HFFc6 (cell line): Measurements from ENCODE around the gene RPP25L. TPM values are rescaled to one million over a fixed set of nuclear protein-coding genes. Genes with fewer than 3 reads are reported as not detected.

ENCODE experiments used
- DNase-seq: peaks from one replicate; pipeline ENCODE4 v3.0.0-alpha.2; 2018
- H3K27ac Mint-ChIP-seq: 2 replicates; pipeline ENCODE4 v1.8.0; 2020; ENCODE audit warnings: mild to moderate bottlenecking, mixed read lengths
- H3K27me3 Mint-ChIP-seq: 2 replicates; pipeline ENCODE4 v1.8.0; 2021; ENCODE audit warnings: mild to moderate bottlenecking, moderate library complexity, mixed read lengths; ENCODE audit not compliant: insufficient read depth
- H3K36me3 Mint-ChIP-seq: 2 replicates; pipeline ENCODE4 v1.8.0; 2021; ENCODE audit warnings: low read depth, mixed read lengths
- H3K4me1 Mint-ChIP-seq: 2 replicates; pipeline ENCODE4 v1.8.0; 2020; ENCODE audit warnings: low read depth, mixed read lengths
- H3K4me3 Mint-ChIP-seq: 2 replicates; pipeline ENCODE4 v1.8.0; 2020; ENCODE audit warnings: mild to moderate bottlenecking, moderate library complexity, mixed read lengths
- H3K9me3 Mint-ChIP-seq: 2 replicates; pipeline ENCODE4 v1.8.0; 2020; ENCODE audit warnings: mild to moderate bottlenecking, mixed read lengths
- CTCF ChIP-seq: fragments of 200-600 bp; sonication (generic); IDR thresholded peaks from 2 replicates; pipeline ENCODE4 v1.5.0; 2021; ENCODE audit warnings: antibody characterized with exemption, mild to moderate bottlenecking
- total RNA-seq, 6 experiments: library from RNA; stranded (reverse); fragmentation: NEBNext Ultra II Directional; extraction: Animal tissue kit (Norgen Biotek cat#: 25700); gene quantifications; 2 replicates in 1 of 6; 3 replicates in 5 of 6; pipeline ENCODE4 v1.2.3, GENCODE V29; 2021

RPP25L gene
- total RNA-seq, 6 experiments from 2014 or later = 16.1 to 22.0 (median 19.6) TPM

GRCh38 chr9:34654323-34655051 lies 42.6 kb upstream of the RPP25L start:
- Mint-ChIP-seq H3K27ac (peak overlapping the region; percentile 76), H3K9me3 (no peaks in the 10 kb centered on the region), H3K27me3 (no peaks in the 10 kb centered on the region), H3K36me3 (peaks cover 6% of the 10 kb centered on the region; the same call in 1 of the 2 replicates), H3K4me3 (peak overlapping the region; percentile 11), H3K4me1 (peaks cover 41% of the 10 kb centered on the region)
- peak; percentile 31 for DNase-seq
- no peak for TF ChIP-seq CTCF

- Mint-ChIP-seq H3K4me3 (peak overlapping the region; percentile 92), H3K36me3 (peaks cover 14% of the 10 kb centered on the region; the same call in 1 of the 2 replicates), H3K4me1 (peaks cover 44% of the 10 kb centered on the region), H3K27ac (peak overlapping the region; percentile 76), H3K9me3 (no peaks in the 10 kb centered on the region), H3K27me3 (no peaks in the 10 kb centered on the region; the same call in 1 of the 2 replicates)
- TF ChIP-seq CTCF = no peak
- peak; percentile 43 for DNase-seq
Observed at GRCh38 chr9:34653151-34654072, 41.5 kb upstream of the RPP25L start.

- no peaks in the 10 kb centered on the region for H3K9me3 Mint-ChIP-seq
- H3K36me3 Mint-ChIP-seq = peaks cover 18% of the 10 kb centered on the region; the same call in 1 of the 2 replicates
- H3K4me1 Mint-ChIP-seq = peaks cover 52% of the 10 kb centered on the region
- no peaks in the 10 kb centered on the region; the same call in 1 of the 2 replicates for H3K27me3 Mint-ChIP-seq
- H3K4me3 Mint-ChIP-seq = peak overlapping the region; percentile 92
- H3K27ac Mint-ChIP-seq = peak overlapping the region; percentile 76
- DNase-seq = no peak
- TF ChIP-seq CTCF = no peak
Observed at GRCh38 chr9:34652602-34653000, 40.7 kb upstream of the RPP25L start.

GRCh38 chr9:34651876-34652601 lies 40.1 kb upstream of the RPP25L start, which contains the start of gene IL11RA:
IL11RA (plus strand) TSS chr9:34652185; CDS start chr9:34655218, 3,033 bp downstream.
- Mint-ChIP-seq H3K9me3 (no peaks in the 10 kb centered on the region), H3K27me3 (no peaks in the 10 kb centered on the region; the same call in 1 of the 2 replicates), H3K36me3 (peaks cover 18% of the 10 kb centered on the region; the same call in 1 of the 2 replicates), H3K27ac (peak within 1 kb of the TSS; percentile 76), H3K4me1 (peaks cover 58% of the 10 kb centered on the region), H3K4me3 (peak within 1 kb of the TSS; percentile 92)
- peak; percentile 17; the same call in 1 of the 2 replicates for TF ChIP-seq CTCF
- DNase-seq = peak; percentile 80

- Mint-ChIP-seq H3K27ac (peak overlapping the region; percentile 76), H3K9me3 (no peaks in the 10 kb centered on the region), H3K4me3 (peak overlapping the region; percentile 92), H3K27me3 (no peaks in the 10 kb centered on the region; the same call in 1 of the 2 replicates), H3K4me1 (peaks cover 60% of the 10 kb centered on the region), H3K36me3 (peaks cover 18% of the 10 kb centered on the region; the same call in 1 of the 2 replicates)
- DNase-seq = peak; percentile 23
- TF ChIP-seq CTCF = no peak
Observed at GRCh38 chr9:34651321-34651720, 39.4 kb upstream of the RPP25L start.
